NOMO-1 treated with DMSO at 0.1 percent for 48 hours (cell line): ENCODE results near the gene RHOT1.
"Not testable (repeated sequence)": the region's sequence is repeated elsewhere in the genome, so short reads cannot be mapped to it uniquely, and the experiment has no call there.

Source experiments
- DNase-seq: peaks from one replicate; lab custom pipeline; 2025; ENCODE audit not compliant: unreplicated experiment; lab: John Stamatoyannopoulos, UW

Gene RHOT1

DNA sequence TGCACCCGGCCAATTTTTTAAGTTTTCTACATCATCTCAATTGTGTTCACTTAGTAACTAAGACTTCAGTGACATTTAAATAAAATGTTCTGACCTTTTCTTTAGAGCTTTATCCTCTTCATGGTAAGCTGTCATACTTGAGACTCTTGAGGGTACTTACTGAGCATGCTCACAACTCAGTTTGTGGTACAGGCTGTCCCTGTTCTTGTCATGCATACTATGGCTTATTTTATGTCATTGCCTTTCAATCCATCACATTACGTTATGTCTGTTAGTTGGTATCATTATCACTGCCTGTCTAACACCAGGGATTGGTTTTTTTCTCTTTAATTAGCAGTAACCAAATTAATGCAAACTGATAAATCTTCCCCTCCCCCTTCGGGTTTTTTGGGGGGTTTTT is 81.4 kb downstream of the RHOT1 start:
- no peak for DNase-seq

DNA sequence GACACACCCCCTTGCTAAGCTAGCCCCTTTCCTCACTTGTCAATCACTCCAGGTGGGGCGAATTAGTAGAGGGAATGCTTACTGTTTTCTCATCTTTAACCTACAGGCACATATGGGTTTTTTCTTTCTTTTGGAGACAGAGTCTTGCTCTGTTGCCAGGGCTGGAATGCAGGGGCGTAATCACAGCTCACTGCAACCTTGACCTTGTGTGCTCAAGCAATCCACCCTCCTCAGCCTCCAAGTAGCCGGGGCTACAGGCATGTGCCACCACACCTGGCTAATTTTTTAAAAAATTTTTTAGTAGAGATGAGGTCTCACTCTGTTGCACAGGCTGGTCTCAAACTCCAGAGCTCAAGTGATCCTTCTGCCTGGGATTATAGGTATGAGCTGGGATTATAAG is 84.6 kb downstream of the RHOT1 start:
- DNase-seq, result no peak

DNA sequence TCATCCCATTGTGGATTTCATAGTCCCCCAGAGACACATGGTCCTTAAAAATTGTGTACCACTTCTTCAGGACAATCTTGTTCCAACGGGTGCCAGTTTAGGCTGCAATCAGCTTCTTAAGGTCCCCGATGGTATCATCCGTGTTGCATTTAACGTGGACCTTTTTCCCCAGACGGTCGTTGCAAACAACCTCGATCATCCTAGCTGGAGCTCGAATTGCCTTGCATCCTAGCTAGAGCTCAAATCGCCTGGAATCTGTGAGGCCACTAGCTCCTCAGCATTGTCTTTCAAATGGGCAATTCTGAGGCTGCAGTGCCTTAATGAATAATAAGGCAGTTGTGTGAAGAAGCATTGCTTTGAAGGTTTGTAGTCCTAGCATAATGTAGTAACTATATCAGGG is 85.6 kb downstream of the RHOT1 start:
- no peak for DNase-seq

DNA sequence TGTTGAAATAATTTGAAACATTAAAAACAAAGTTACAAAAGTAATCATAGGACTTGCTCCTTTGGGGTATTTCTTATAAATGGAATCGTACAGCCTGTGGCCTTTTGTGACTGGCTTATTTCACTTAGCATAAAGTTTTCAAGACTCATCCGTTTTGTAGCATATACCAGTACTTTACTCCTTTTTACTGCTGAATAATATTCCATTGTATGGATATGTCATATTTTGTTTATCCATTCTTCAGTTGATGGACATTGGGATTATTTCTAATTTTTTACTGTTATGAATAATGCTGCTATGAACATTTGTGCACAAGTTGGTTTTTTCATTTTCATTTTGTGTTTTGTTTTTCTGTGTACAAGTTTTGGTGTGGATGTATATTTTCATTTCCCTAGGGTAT is 93.3 kb downstream of the RHOT1 start:
- no peak for DNase-seq

DNA sequence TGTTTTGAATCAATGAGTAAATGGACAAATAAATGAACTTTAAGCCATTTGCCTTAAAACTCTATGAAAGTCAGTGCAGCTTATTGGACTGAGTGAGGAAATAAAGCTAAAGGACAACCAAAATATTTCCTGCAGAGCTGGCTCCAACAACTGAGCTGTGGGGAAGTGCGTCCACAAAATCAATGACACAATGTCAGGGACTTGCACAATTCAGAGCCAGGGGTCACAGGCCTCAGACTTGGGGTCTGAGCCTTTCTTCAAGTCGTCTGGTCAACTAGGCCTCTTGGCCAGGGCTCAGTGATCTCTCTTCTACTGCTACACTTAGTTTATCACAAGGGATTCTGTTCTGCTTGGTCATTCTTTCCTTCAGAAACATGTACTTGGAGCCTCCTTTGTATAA is 97.2 kb downstream of the RHOT1 start:
- DNase-seq, result peak; percentile 31

DNA sequence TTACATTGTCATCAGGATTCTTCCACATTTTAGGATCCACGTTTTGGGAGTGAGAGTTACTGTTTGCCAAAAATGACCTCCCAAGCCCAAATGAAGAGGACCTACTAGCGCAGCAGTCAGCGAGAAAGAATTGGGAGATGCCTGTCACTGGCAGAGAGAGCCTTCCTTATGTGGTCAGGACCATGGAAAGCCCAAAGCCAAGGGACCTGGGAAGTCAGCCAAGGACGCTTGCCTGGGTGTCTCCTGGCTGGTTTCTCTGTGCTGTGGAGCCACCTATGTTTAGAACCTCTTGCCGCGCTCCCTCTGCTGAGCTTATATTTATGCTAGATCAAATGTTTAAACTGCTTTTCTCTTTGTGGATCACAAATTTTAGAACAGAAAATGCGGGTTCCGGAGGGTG is 98.4 kb downstream of the RHOT1 start:
- DNase-seq, result no peak

DNA sequence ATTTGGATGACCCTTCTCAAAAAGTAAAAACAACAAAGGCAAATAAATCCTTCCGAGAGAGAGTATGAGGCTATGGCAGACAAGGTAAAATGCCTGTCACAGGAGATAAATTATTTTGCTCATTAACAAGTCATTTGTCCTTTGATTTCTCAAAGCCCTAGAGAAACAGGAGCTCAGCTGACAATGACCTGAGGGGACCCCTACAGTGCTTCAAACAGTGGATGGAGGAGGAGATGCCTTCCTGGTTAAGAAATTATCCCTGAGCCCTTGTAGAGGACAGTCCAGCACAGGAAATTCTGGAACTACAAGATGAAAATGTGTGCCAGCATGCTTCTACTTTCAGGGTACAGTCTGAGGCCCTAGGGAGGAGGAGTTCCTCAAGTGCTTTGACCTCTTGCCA is 99.3 kb downstream of the RHOT1 start:
- DNase-seq, result no peak

DNA sequence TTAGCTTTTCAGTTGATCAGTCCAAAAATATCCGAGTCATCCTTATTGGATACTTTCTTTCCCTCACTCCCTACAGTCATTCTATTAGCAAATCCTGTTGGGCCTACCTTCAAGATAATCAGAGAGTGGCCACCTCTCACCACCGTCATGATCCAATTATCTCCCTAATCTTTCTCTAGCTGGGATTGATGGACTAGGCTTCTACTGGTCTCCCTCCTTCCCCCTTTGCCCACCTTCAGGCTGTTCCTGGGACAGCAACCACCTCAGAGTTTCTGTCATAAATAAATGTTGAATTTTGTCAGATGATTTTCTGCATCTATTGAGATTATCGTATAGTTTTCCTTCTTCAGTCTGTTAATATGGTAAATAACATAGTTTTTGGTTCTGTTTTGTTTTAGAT is 107.2 kb downstream of the RHOT1 start:
- no peak for DNase-seq

DNA sequence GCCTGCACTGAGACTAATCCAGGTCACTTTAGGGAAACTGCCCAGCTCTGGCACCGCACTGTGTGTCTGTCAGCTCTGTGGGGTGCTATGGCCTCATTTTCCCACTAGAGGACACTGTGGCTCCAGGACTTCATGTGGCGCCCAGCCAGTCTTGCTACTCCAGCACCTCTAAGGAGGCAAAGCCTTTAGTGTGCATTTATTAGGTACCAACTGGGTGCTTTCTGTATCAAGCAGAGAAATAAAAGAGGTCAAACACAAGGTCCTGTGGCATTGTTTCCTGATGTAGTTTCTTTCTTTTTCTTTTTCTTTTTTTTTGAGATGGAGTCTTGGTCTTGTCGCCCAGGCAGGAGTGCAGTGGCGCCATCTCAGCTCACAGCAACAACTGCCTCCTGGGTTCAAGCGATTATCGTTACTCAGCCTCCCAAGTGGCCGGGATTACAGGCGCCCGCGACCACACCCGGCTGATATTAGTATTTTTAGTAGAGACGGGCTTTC is 110.9 kb downstream of the RHOT1 start:
- DNase-seq, result peak; percentile 62

DNA sequence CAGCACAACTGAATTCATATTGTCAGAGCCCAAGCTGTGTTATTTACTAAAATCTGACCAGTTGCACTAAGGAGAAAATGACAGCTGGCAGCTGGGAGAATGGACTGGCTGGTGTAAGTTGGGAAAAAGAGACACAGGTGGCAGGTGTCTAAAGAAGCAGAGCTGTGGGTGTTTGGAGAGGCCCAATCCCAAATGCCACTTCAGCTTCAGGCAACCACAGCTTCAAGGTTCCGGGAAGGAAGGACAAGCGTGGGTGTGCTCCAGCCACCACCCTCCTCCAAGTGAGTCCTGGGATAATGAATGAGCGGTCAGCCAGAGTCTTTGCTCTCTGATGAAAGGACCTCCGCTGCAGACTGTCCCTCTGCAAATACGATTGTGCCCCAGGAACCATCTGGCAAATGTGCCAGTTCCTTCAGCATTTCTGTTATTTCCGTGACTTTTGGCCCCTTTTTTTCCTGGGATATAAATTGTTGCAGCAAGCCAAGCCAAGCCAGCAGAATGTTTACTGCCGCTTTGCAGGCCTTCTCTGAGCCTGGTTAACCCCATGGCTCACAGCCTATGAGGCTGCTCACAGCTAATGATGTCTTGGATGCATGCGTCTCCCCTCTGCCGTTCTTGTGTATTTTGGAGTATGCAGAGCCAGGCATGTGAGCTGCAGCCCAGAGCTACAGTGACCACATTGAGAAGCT is 113.9 kb downstream of the RHOT1 start:
- DNase-seq, result no peak

DNA sequence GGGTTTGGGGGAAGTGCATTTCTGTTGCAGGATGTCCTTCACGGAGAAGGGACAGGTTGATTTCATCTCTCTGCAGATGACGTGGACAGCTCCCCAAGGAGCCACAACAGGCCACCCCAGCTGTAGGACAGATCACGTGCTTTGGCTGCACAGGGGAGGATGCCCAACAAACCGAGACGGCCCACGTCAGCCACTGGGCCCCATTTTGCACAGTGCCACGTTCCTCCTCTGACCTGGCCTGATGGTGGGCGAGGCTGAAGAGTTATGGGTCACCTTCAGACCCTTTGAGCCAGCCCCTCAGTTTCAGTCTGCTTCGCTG is 114.4 kb downstream of the RHOT1 start:
- DNase-seq, result no peak

DNA sequence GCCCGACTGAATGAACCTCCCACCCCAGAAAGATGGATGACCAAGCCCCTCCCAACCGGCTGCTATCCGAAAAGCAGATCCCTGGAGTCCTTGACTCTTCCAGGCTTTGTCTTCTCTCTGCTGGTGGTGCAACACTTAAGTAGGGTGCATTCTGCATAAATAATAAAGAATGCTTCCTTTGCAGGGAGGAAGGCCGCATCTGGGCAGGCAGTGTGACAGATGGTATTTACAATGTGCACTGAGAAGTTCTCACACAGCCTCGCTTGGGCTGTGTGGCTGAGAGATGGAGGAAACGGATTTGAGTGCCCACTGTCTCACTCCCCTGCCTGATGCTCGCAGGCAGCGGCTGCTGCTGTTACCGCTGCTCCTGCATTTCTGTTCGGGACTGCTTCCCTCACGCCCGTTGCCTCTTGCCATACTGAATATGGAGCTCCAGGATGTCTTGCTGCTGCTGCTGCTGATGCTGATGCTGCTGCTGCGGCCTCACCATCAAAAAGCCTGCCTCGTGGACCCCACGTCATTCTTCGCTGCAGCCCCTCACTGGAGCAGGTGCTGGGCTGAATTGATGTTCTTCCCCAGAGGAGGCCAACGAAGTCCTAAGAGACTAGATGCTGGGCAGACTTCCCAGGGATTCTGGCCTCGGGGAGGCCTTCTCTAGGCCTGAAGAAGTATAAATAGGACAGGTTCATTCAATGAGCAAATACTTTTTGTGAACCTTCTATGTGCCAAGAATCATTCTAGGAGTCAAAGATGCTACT is 116.3 kb downstream of the RHOT1 start:
- DNase-seq, result no peak

DNA sequence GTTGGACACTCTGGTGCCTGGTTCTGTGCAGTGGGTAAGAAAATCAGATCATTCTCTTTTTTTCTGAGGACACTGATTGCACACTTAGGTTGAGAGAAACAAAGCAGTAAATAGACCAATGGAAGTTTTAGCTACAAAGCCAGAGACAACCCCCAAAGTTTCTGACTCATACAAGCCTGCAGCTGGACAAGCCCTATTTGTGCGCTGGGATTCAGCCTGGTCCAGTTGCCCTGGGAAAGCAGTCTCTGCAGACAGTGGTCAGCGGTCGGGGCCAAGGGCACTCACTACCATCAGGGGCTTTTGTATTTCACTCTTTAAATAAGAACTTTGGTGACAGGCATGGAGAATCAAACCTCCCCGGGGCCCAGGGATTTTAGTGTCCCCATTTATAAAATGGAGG is 117.3 kb downstream of the RHOT1 start:
- no peak for DNase-seq

DNA sequence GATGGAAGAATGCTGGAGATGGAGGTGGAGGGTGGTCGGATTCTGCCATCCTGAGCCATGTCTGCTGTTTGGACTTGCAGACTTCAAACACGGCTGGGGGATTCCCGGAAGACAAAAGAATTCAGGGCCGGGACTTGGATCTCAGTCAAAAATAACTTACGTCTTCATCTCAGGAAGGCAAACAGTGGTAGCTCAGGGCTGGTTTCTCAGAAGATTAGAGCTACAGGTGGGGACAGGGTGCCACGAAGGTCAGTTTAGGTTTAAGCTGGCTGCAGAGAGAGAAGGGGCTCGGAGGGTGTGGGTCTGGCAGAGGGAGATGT is 119.1 kb downstream of the RHOT1 start:
- DNase-seq, result no peak

DNA sequence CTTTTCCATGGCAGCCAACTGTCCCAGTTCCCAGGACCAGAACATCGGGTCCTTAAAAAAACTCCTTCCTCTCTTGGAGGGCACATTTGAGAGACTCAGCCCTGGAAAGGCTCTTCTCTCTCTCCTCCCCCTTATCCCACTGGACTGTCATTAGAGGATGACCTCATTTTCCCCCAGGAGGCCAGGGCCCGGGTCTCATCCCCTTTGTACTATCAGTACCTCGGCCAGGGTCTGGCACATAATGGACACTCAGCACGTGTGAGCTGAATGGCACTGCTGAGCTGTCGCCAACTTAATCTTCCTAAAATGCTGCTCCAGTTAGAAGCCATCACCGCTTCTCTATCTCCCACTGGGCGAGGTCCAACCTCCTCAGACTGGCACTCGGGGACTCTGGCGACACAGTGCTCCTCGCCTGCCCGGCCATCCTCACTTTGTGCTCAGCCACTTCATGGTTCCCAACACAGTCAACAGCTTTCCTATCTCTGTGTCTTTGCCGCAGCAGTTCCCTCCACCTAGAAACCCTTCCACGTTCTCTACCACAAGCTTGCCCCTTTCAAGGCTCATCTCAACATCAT is 119.7 kb downstream of the RHOT1 start:
- DNase-seq, result no peak

DNA sequence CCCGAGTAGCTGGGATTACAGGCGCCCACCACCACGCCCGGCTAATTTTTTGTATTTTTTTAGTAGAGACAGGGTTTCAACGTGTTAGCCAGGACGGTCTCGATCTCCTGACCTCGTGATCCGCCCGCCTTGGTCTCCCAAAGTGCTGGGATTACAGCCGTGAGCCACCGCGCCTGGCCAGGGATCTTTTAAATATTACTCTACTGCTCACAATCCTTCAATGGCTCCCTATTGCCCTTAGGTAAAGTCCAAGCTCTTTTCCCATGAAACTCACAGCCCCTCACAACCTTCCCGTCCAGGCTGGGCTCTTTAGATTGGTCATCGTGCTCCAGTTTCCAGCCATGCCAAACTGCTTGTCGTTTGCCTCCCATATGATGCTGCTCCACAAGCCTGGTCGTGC is 121.2 kb downstream of the RHOT1 start:
- DNase-seq, result not testable (repeated sequence)

DNA sequence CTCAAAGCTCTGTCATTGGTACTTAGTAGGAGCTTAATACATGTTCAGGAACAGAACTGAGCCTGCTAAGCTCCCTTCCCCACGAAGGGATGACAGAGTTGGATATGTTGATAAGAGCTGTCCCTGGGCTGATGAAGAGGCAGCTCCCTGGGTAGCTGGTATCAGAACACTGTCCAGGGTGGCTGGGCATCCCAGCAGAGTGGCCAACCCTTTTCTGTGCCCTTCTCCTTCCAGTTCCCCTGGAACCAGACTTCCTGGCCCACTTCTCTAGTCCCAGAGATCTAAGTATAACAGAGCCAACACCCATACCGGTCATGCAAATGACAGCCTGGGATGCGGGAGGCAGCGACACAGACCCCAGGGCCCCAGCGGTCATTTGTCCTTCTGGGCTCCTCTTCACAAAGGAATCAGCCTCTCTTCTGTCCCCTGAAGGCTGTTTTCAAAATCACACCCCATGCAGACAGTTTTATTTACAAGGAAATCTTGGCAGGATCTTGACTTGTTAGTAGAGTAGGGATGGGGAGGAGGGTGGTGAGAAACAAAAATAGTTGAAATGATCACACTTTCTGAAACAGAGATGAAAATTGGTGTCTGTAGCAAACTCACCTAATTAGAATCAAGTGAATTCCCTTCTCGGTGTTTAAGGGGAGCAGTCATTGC is 122.0 kb downstream of the RHOT1 start:
- DNase-seq, result no peak

DNA sequence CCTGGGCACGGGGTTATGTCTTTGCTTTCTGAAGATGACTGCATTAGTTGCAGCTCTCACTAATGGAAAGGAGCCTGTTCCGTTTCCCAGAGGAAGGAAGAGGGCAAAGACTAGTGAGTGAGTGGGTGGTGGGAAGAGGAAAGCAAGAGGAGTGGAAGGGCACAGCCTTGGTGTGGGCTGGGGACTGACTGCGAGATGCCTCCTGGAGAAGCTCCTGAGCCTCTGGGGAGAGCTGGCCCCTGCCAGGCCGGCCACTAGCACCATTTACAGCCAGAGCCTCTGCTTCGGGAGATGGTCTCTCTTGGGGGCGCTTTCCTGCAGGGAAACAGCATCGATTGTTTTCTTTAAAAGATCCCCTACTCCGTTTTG is 122.5 kb downstream of the RHOT1 start:
- no peak for DNase-seq

DNA sequence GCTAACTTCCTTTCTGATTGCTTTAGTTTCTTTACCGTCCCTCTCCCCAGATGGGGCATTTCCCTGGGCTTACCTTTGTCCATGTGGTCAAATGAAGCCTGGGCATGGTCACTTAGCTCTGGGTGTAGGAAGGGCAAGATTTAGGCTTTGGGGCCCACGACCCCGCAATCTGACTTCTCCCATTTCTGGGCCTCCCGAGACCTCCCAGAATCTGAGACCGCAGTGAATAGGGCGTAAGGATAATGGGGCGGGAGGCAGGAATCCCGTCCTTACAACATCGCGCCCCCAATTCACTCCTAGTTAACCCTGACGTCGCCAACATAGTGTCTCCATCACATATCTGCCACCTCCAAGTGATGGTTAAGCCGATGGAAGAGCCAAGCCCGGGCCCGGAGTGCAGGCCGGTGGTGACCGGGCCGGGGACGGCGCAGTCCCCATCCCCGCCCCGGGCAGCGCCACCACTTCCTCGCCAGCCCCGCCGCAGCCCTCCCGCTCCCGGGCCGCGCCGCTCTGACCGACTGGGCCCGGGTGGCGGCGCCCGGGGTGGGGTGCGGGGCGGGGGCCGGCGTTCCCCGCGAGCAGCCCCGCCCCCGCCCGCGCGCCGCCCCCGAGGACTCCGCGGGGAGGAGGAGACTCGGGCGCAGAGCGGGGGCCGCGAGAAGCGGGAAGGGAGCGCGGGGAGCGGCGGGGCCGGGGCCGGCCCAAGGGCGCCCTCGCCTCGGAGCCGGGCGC is 123.1 kb downstream of the RHOT1 start, which contains the start of gene RHBDL3:
Gene RHBDL3 (plus strand): TSS at position 641 of the 732 bp plus-strand sequence. CDS start 358 bp downstream, outside the sequence.
- no peak for DNase-seq

DNA sequence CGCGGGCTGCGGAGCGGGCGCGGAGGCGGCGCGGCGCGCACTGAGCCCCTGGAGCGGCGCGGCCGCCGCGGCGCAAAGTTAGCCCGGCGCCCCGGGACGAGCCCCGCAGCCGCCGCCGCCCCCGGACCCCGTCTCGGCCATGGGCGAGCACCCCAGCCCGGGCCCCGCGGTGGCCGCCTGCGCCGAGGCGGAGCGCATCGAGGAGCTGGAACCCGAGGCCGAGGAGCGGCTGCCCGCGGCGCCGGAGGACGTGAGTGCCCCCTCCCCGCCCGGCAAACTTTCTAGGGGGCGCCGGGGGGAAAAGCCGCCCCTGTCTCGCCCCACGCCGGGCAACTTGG is 123.7 kb downstream of the RHOT1 start:
- no peak for DNase-seq
